Activated CD8-positive, alpha-beta memory T cell treated with anti-CD3 and anti-CD28 coated beads for 24 hours (primary cell): ENCODE measurements around the gene ZNF416.
A peak's percentile ranks its signal among the peaks of the same experiment; 100 is the strongest.

Experiments used
- DNase-seq: peaks from one replicate; pipeline ENCODE4 v3.0.0-alpha.2; 2020

Gene ZNF416

DNA sequence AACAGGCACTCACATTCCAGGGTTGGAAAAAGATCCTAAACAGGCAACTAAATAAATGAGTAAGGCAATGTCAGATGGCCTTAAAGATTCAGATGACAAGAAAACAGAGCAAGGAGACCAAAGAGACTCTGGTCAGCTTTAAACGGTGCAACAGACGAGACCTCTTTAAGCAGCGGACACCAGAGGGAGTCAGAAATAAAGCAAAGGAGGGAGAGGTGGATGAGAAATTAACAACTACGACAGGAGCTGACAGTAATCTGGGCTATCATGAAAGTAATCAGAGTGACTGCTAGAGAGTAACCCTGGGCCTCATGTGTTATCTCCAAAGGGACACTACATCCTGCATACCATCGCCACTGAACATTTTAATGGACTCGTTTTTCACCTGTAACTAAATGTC is 20.2 kb downstream of the ZNF416 start:
- no peak for DNase-seq

DNA sequence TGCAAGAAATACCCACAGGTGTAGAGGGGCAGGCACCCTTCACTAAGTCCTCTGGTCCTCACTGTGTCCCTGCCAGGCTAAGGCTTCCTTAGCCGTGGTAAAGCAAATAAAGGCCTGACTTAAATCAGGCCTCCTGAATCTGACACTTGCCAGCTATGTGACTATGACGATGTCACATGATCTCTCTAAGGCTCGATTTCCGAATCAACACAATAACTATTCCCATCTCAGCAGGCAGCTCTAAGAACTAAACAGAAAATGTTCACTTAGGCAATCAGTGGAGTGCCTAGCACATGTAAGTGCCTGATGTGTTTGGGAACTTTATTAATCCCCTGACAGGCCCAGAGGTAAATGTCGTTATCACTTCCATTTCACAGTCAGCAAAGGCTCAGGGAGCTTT is 21.1 kb downstream of the ZNF416 start:
- no peak for DNase-seq

DNA sequence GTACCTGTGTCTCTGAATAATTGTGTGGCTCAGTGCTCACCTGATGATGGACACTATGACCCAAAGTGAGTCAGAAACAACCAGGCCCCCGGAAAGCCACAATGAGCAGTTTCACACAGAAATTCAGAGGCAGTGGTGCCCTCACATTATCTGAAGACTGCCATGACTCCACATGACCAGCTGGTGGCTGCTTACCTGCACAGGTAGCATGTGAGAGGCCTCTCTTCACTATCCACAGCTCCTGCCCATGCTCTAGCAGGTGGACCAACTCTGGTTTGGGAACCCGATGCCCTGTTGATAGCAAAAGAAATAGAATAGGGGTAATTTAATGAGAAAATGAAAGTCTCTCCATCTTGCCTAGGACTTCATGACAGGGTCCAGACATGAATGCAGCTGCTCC is 26.3 kb downstream of the ZNF416 start:
- no peak for DNase-seq

DNA sequence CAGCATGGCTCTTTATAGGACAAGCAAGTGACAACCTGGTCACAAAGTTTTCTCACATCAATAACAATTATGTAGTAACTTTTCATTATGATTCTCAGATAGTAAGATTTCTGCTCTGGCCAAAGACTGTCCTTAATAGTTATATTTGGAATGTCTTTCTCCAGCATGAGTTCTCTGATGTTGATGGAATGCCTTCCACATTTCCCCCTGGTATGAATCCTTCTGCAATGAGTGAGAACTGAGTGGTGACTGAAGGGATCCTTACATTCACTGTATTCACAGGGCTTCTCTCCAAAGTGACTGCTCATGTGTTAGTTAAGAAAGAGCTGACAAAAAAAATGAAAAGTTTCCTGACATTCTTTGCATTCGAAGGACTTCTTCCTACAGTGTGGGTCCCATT is 32.2 kb downstream of the ZNF416 start:
- DNase-seq, result no peak

DNA sequence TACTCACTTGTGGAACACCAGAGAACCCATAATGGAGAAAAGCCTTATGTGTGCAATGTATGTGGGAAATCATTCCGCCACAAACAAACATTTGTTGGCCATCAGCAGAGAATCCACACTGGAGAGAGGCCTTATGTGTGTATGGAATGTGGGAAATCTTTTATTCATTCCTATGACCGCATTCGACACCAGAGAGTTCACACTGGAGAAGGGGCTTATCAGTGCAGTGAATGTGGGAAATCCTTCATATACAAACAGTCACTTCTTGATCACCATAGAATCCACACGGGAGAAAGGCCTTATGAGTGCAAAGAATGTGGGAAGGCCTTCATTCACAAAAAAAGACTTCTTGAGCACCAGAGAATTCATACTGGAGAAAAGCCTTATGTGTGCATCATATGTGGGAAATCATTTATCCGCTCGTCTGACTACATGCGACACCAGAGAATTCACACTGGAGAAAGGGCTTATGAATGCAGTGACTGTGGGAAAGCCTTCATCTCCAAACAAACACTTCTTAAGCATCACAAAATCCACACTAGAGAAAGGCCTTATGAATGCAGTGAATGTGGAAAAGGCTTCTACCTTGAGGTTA is 40.7 kb downstream of the ZNF416 start:
- no peak for DNase-seq

DNA sequence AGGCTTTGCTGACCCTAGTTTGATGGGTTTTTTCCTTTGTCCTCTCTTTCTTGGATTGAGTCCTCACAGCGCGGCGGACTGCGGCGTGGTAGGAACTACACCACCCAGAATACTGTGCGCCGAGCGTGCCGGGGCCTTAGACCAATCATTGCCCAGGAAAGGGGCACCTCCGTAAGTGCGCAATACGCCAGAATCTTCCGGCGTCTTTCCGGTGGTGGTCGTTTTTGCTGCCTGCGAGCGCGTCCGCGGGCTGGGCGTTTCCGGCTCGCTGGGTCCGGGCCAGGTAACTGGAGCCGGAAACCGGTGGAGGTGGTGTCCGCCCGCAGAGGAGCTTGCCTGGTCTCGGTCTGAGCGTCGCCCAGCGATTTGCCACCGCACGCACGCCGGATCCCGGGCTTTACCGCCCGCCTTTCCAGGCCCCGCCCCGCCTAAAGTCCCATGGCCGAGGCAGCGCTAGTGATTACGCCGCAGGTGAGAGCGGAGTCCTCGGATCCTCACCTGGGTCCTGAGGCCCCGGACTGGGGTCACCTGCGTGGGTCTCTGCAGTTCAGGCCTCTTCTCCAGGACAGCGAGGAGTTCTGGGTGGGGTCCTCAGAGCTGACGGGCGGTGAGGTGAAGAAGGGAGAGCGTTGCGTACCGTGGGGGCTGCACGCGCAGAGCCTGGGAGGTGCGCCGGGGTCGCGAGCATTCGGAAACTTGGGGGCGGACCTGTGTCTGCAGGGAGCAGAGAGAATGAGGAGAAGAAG is 51.4 kb downstream of the ZNF416 start, which contains the start of gene ZNF549:
Gene ZNF549 (plus strand): TSS at position 221 of the 746 bp plus-strand sequence. CDS start 218 bp downstream, at position 439.
- peak; percentile 92 for DNase-seq
